SU-DHL-6 (cell line): ENCODE results near the gene SHKBP1.

Source experiments
- H2AFZ ChIP-seq: fragments of 200-600 bp; sonication (generic); 2 replicates; pipeline ENCODE4 v1.6.1; 2014; ENCODE audit warnings: low read depth, mild to moderate bottlenecking, moderate library complexity, mixed read lengths, antibody characterized with exemption, low read length; ENCODE audit not compliant: severe bottlenecking
- H3F3A ChIP-seq: fragments of 200-600 bp; shearing (Covaris generic); 2 replicates; pipeline ENCODE4 v1.6.0; 2016; ENCODE audit warnings: antibody characterized with exemption, mild to moderate bottlenecking; ENCODE audit not compliant: insufficient read depth
- H3K27ac ChIP-seq: fragments of 200-600 bp; sonication (generic); 2 replicates; pipeline ENCODE4 v1.5.1; 2016; ENCODE audit warnings: low read depth, mild to moderate bottlenecking, low read length, moderate library complexity, mixed read lengths
- H3K27me3 ChIP-seq: fragments of 200-600 bp; sonication (generic), shearing (Covaris generic); 2 replicates; pipeline ENCODE4 v1.6.0; 2014; ENCODE audit warnings: mild to moderate bottlenecking, low read length
- H3K36me3 ChIP-seq: fragments of 200-600 bp; sonication (generic); 2 replicates; pipeline ENCODE4 v1.6.1; 2014; ENCODE audit warnings: mild to moderate bottlenecking, low read length, mixed read lengths
- H3K4me2 ChIP-seq: fragments of 300-600, 200-600 bp; shearing (Covaris generic), sonication (generic); 2 replicates; pipeline ENCODE4 v1.6.0; 2014; ENCODE audit warnings: low read length, low read depth, mild to moderate bottlenecking; ENCODE audit not compliant: poor library complexity, severe bottlenecking
- H3K4me3 ChIP-seq: fragments of 200-600 bp; sonication (generic); 2 replicates; pipeline ENCODE4 v1.5.1; 2014; ENCODE audit warnings: antibody characterized with exemption, low read length, mild to moderate bottlenecking, mixed read lengths; ENCODE audit not compliant: insufficient read depth, poor library complexity, severe bottlenecking
- H3K79me2 ChIP-seq: fragments of 200-600 bp; sonication (generic); 2 replicates; pipeline ENCODE4 v1.6.1; 2014; ENCODE audit warnings: mild to moderate bottlenecking, low read length, moderate library complexity; ENCODE audit not compliant: insufficient read depth
- H3K9ac ChIP-seq: fragments of 200-600 bp; sonication (generic); 2 replicates; pipeline ENCODE4 v1.7.0; 2014; ENCODE audit warnings: mild to moderate bottlenecking, low read length
- H3K9me2 ChIP-seq: fragments of 200-600 bp; sonication (generic); replicated peaks from 2 replicates; pipeline ENCODE4 v1.6.1; 2014; ENCODE audit warnings: low read length; ENCODE audit not compliant: insufficient read depth
- H3K9me3 ChIP-seq: fragments of 200-600 bp; sonication (generic); 2 replicates; pipeline ENCODE4 v1.6.1; 2014; ENCODE audit warnings: low read length, mixed read lengths; ENCODE audit not compliant: insufficient read depth
- H4K20me1 ChIP-seq: fragments of 200-600 bp; sonication (generic); 2 replicates; pipeline ENCODE4 v1.6.1; 2014; ENCODE audit warnings: low read depth, mild to moderate bottlenecking, antibody characterized with exemption, low read length, moderate library complexity, mixed read lengths
- EZH2phosphoT487 ChIP-seq: fragments of 200-600 bp; sonication (generic), shearing (Covaris generic); conservative IDR thresholded peaks from 2 replicates; pipeline ENCODE4 v1.6.1; 2018; ENCODE audit warnings: mild to moderate bottlenecking, antibody characterized with exemption, low read length, moderate library complexity, mixed read lengths
- TF ChIP-seq, protein P1 (sequence below): fragments of 200-600 bp; sonication (generic); IDR thresholded peaks from one replicate; pipeline ENCODE4 v1.5.1; 2017; ENCODE audit warnings: antibody characterized with exemption, mild to moderate bottlenecking, low read length, moderate library complexity; ENCODE audit not compliant: insufficient read depth, poor library complexity, severe bottlenecking

The SHKBP1 gene

GRCh38 chr19:40604647-40605215 lies 28.1 kb downstream of the SHKBP1 start:
- peak overlapping the region; percentile 72 for H3K4me2 ChIP-seq
- H3K27me3 ChIP-seq = no peaks in the 10 kb centered on the region
- H2AFZ ChIP-seq = peak overlapping the region; percentile 88
- peaks cover 22% of the 10 kb centered on the region for H3F3A ChIP-seq
- H4K20me1 ChIP-seq = no peaks in the 10 kb centered on the region
- peak overlapping the region; percentile 76 for H3K27ac ChIP-seq
- no peaks in the 10 kb centered on the region for H3K36me3 ChIP-seq
- no peaks in the 10 kb centered on the region for H3K9me3 ChIP-seq
- H3K9ac ChIP-seq = peak overlapping the region; percentile 57
- TF ChIP-seq, protein P1, sequence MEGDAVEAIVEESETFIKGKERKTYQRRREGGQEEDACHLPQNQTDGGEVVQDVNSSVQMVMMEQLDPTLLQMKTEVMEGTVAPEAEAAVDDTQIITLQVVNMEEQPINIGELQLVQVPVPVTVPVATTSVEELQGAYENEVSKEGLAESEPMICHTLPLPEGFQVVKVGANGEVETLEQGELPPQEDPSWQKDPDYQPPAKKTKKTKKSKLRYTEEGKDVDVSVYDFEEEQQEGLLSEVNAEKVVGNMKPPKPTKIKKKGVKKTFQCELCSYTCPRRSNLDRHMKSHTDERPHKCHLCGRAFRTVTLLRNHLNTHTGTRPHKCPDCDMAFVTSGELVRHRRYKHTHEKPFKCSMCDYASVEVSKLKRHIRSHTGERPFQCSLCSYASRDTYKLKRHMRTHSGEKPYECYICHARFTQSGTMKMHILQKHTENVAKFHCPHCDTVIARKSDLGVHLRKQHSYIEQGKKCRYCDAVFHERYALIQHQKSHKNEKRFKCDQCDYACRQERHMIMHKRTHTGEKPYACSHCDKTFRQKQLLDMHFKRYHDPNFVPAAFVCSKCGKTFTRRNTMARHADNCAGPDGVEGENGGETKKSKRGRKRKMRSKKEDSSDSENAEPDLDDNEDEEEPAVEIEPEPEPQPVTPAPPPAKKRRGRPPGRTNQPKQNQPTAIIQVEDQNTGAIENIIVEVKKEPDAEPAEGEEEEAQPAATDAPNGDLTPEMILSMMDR = no peak
- no peak for TF ChIP-seq EZH2phosphoT487
- no peaks in the 10 kb centered on the region for H3K9me2 ChIP-seq
- no peaks in the 10 kb centered on the region for H3K79me2 ChIP-seq
- H3K4me3 ChIP-seq = peak overlapping the region; percentile 54

GRCh38 chr19:40605216-40605971 lies 28.7 kb downstream of the SHKBP1 start:
- peak overlapping the region; percentile 88 for H2AFZ ChIP-seq
- H3K27me3 ChIP-seq = no peaks in the 10 kb centered on the region
- H3K36me3 ChIP-seq = no peaks in the 10 kb centered on the region
- peak overlapping the region; percentile 54 for H3K4me3 ChIP-seq
- H3K27ac ChIP-seq = peak overlapping the region; percentile 76
- H3K9ac ChIP-seq = peak overlapping the region; percentile 57
- no peaks in the 10 kb centered on the region for H4K20me1 ChIP-seq
- H3F3A ChIP-seq = peaks cover 23% of the 10 kb centered on the region
- H3K9me2 ChIP-seq = no peaks in the 10 kb centered on the region
- no peaks in the 10 kb centered on the region for H3K79me2 ChIP-seq
- H3K9me3 ChIP-seq = no peaks in the 10 kb centered on the region
- peak overlapping the region; percentile 72 for H3K4me2 ChIP-seq
- TF ChIP-seq, protein P1 = peak; percentile 28
- no peak for TF ChIP-seq EZH2phosphoT487

GRCh38 chr19:40607311-40608239 lies 30.9 kb downstream of the SHKBP1 start:
- H3K4me3 ChIP-seq = no peak overlapping the region
- no peaks in the 10 kb centered on the region for H3K9me3 ChIP-seq
- peaks cover 26% of the 10 kb centered on the region for H3F3A ChIP-seq
- no peaks in the 10 kb centered on the region for H4K20me1 ChIP-seq
- H3K4me2 ChIP-seq = no peak overlapping the region
- no peak overlapping the region for H2AFZ ChIP-seq
- H3K27me3 ChIP-seq = no peaks in the 10 kb centered on the region
- H3K9ac ChIP-seq = no peak overlapping the region
- TF ChIP-seq, protein P1 = no peak
- no peak for TF ChIP-seq EZH2phosphoT487
- H3K27ac ChIP-seq = no peak overlapping the region
- no peaks in the 10 kb centered on the region for H3K79me2 ChIP-seq
- H3K36me3 ChIP-seq = no peaks in the 10 kb centered on the region
- no peaks in the 10 kb centered on the region for H3K9me2 ChIP-seq
